ENCODE results near the gene CDC14A. TPM values are rescaled to one million over a fixed set of nuclear protein-coding genes. Genes with fewer than 3 reads are reported as not detected.
"Not testable (repeated sequence)": the region's sequence is repeated elsewhere in the genome, so short reads cannot be mapped to it uniquely, and the experiment has no call there.

The CDC14A gene
- total RNA-seq (2014; rRNA removed; shearing (Covaris generic)) = 8.0 and 8.3 TPM in 2 replicates

DNA sequence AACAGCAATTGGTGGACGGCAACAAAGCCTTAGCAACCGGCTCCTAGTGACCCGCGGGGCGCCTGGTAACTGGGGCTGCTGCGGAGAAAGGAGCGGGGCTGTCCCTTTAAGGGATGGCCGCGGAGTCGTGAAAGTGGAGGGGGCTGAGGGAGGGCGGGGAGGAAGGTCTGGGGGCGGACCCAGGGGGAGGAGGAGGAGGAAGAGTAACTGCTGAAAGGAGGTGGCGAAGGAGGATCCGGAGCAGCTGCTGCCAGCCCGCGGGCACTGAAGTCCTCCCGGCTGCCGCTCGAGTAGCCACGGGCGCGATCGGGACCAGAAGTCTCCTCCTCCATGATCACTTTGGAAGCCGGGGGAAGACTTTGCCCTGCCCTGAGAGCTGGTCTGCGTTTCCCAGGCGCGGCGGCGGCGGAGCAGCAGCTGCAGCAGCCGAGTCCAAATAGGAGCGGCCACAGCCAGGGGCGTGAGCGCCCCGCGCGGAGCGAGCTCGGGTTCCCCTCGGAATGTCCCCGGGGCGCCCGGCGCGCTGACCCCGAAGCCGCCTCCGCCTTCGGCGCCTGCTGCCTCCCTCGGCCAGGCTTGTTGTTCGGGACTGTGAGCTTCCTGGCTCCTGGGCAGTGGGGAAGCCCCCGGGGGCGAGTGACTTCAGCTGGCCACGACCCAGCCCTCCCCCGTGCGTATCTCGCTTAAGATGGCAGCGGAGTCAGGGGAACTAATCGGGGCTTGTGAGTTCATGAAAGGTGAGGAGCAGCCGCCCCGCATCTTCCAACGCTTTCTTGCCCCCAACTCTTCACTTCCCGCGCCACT, at the start of gene CDC14A:
TSS of gene CDC14A (plus strand) at position 240 of the 804 bp plus-strand sequence. CDS start at position 689, 449 bp downstream.
- peak; percentile 94 for DNase-seq (ENCODE audit: low spot score)

- no peak for DNase-seq (ENCODE audit: low spot score)
Observed at GRCh38 chr1:100302739-100303138, 49.6 kb upstream of the CDC14A start.

DNA sequence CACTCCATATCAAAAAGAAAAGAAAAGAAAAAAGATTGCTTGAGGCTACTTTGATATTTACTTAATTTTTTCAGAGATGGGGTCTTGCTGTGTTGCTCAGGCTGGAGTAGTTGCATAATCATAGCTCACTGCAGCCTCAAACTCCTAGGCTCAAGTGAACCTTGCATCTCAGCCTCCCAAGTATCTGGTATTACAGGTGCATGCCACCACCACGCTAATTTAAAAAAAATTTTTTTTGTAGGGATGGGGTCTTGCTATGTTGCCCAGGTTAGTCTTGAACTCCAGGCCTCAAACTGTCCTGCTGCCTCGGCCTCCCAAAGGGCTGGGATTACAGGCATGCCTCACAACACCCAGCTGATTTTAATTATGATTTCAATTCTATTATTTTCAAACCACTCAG, 48.1 kb upstream of the CDC14A start:
- no peak for DNase-seq (ENCODE audit: low spot score)

DNA sequence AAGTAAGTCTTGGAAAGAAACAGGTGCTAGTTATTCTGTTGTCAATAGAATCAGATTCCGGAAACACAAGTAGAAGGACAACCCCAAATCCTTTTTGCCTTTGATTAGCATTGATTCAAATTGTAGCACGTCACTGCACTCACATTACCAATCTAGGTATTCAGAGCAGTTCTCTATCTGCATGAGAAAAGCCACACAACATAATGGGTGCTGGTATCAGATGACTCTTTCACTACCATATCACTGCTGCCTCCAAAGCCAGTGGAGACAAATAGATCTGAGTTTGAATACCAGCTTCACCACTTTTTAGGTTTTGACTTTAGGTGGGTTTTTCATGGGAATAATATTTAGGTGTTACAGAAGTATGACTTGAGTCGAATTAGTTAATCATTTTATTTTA, 47.4 kb upstream of the CDC14A start:
- DNase-seq (ENCODE audit: low spot score) = no peak

DNA sequence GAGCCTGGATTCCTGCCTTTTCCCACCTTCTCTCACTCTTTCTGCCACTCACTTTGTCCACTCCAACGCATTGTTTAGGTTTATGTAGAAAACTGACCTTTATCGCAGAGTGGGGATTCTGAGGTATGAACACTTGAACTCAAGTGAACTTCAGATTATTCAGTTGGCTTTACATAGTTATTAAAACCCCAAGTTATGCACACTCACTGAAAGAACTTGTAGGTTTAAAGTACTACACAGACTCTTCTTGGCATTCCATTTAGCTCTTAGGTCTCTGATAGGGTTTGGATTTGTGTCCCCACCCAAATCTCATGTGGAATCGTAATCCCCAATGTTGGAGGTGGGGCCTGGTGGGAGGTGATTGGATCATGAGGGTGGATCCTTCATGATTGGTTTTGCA, 46.4 kb upstream of the CDC14A start:
- no peak for DNase-seq (ENCODE audit: low spot score)

GRCh38 chr1:100306735-100307313, 45.5 kb upstream of the CDC14A start:
- no peak for DNase-seq (ENCODE audit: low spot score)

DNA sequence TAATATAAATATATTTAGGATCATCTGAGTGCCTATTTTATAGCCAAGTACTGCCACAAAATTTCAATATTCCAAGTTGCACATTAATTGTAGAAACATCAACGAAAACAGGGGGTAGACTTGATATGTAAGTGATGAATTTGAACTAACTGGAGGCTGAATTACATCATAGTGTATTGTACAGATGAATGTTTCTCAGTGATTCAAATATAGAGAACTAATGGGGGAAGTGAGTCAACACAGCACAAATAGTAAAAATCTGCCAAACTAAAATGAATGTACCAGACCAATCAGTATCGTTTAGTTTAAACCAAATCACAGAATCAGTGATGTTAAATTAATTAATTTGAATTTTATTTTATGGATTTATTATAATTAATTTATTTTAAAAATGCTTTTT, 43.5 kb upstream of the CDC14A start:
- no peak for DNase-seq (ENCODE audit: low spot score)

DNA sequence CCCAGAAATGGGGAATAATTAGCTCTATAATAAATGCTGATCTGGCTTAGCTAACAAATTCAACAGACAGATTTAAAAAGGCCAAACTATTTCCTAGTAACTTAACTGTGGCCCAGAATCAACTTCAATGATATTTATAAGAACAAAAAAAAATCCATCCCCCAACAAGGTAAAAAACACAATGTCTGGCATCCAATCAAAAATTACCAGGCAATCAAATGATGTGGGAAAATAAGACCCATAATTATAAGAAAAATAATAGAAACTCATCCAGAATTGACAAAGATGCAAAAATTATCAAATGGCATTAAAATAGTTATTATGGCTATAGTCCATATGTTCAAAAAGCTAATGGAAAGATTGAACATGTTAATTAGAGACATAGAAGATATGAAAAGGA, 42.4 kb upstream of the CDC14A start:
- no peak for DNase-seq (ENCODE audit: low spot score)

- DNase-seq (ENCODE audit: low spot score) = no peak
Observed at GRCh38 chr1:100313382-100313781, 38.9 kb upstream of the CDC14A start.

DNA sequence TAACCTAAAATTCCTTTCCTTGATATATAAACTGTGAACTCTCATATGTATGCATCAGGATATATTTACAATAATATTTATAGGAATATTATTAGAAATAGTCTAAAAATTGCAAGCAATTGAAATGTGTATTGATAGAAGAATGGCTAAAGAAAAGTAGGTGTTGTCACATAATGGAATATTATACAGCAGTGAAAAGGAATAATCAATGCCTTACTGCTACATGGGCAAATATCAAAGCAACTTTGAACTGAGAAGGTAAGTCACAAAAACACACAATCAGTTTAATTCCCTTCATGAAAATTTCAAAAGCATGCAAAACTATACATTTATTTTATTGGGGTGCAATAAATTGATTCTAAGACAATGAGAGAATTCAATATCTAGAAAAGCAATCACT, 35.7 kb upstream of the CDC14A start:
- no peak for DNase-seq (ENCODE audit: low spot score)

DNA sequence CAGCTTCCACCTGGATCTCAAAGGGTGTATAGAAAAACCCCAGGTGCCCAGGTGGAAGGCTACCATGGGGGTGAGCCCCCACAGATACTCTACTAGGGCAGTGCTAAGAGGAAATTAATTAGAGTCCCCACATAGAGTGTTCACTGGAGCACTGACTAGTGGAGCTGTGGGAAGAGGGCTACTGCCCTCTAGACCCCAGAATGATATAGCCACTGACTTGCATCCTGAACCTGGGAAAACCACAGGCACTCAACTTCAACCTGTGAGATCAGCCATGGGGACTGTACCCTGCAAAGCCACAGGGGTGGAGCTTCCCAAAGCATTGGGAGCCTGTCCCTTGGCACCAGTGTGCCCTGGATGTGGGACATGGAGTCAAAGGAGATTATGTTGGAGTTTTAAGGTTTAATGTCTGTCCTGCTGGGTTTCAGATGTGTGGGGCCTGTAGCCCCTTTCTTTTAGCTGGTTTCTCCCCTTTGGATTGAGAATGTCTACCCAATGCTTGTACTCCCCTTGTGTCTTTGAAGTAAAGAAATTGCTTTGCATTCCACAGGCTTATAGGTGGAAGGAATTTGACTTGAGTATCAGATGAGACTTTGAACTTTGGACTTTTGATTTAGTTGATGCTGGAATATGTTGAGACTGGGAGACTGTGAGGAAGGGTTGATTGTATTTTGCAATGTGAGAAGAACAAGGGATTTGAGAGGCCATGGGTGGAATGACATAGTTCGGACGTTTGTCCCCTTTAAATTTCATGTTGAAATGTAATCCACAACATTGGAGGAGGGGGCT, 31.8 kb upstream of the CDC14A start:
- no peak for DNase-seq (ENCODE audit: low spot score)

DNA sequence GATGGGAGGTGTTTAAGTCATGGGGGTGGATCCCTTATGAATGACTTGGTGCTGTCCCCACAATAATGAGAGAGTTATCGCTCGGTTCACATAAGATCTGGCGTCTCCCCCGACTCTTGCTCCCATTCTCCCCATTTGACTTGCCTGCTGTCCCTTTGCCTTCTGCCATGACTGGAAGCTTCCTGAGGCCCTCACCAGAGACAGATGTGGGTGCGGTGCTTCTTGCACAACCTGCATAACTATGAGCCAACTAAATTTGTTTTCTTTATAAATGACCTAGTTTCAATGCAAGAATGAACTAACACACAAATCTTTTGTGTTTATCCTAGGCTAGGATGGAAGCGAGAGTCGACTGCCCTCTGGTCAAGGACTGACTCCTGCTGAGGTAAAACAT, 31.2 kb upstream of the CDC14A start:
- DNase-seq (ENCODE audit: low spot score) = no peak

- DNase-seq (ENCODE audit: low spot score) = no peak
Observed at GRCh38 chr1:100321506-100321905, 30.8 kb upstream of the CDC14A start.

DNA sequence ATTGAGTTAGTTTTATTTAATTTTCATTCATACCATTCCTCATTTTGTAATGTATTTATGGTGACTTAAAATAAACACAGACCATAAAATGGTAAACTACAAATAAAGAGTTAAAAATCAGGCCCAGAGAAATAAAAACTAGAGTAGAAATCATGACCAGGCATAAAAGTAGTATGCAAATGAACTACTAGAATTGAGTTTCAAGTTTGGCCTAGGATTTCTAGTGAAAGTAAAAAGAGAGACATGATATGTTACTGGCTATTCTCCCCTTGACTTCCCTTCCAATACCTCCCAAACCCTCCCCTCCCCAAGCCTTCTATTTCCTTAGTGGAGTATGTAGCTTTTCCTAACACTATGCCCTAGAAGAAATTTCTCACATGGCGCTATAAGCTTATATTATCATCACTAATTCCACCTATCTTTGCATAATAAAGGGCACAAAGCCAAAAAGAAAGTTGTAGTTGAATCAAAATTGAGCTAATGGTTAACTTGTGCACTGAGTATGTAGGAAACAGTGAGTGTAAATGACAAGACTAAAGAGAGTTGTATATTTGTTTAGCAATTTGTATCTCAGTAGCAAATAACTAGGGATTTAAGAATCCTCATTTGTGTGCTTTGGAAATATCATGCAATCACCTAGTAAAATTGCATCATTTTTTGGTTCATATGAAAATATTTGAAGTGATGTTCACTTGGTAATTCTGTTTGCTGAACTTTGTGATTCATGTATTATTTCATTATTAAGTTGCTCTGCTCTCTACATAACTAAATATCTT, 29.7 kb upstream of the CDC14A start:
- no peak for DNase-seq (ENCODE audit: low spot score)

- no peak for DNase-seq (ENCODE audit: low spot score)
Observed at GRCh38 chr1:100323419-100324106, 28.7 kb upstream of the CDC14A start.

DNA sequence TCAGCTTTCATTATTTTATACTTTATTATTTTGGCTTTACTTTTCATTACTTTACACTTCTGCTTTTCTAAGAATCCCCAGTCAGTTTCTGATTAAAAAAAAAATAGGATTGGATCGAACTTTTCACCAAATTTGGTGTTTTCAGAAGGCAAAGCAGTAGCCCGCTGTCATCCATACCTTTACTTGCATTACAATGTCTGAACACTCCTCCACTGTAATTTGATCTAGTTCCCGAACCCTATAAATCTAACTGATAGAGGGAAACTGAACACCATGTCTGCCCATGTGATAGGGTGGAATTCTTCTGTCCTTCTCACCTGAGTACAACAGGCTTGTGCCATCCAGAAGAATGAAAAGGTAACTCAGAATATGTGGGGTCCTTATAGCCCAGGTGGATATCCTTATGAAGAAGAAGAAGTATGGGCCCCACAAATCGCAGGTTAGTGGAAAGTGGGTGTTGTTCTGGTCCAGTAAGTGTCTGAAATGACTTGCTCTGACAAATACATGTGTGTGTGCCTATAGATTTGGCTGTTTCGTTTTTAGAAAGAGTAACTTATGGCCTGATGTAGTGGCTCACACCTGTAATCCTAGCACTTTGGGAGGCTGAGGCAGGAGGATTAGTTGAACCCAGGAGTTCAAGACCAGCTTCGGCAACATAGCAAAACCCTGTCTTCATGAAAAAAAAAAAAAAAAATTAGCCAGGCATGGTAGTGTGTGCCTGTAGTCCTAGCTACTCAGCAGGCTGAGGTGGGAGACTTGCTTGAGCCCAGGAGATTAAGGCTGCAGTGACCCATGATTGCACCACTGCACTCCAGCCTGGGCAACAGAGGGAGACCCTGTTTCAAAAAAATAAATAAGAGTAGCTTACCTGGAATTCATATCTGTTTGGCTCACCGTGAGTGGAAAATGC, 26.6 kb upstream of the CDC14A start:
- DNase-seq (ENCODE audit: low spot score) = no peak

- DNase-seq (ENCODE audit: low spot score) = not testable (repeated sequence)
Observed at GRCh38 chr1:100326325-100326670, 26.0 kb upstream of the CDC14A start.

DNA sequence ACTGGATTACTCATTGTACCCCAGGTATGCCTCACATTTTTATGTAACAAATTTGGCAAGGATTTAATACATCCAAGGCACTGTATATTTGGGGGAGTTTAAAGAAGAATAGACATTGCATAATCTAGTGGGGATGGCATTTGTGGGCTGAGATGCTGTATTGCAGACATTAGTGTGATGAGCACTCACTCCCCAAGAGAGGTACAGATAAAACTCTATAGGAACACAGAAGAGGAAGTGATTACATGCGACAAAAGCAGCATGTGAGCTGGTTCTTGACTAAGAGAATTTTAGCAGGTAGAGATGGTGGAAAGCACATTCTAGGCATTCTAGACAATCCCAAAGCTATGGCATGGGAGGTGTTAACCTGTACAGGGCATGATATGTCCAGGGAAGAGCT, 24.2 kb upstream of the CDC14A start:
- DNase-seq (ENCODE audit: low spot score) = no peak

DNA sequence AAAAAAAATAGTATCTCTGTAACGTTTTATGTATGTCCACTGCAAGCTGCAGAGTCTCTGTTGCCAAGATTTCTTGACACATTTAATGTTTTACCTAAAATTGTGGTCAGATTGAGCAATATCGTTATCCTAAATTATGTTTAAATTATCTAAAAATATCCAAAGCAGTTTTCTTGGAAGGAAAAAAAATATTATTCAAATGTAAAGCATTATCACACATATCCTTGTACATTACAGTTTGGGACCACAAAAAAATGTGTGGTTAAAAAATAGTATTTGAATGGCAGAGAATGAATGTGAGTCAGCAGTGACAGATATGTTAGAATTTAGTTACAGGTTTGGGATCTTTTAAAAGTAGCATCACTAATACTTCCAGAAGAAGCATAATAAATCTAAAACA, 21.2 kb upstream of the CDC14A start:
- DNase-seq (ENCODE audit: low spot score) = not testable (repeated sequence)

DNA sequence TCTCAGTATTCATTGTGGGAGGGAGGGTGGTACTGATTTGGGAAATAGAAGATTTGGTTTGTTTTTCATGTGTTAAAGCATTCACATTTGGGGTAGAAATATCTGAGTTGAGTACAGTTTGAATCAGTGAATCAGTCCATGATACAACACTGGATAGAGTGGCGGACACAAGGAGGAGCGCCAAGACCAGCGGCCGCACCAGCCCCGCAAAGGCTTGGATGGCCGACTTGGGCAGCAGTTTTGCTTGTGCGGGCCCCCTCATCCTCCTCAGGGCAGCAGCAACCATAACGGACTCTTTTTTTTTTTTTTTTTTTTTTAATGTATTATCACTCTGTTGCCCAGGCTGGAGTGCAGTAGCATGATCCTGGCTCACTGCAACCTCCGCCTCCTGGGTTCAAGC, 20.0 kb upstream of the CDC14A start:
- no peak for DNase-seq (ENCODE audit: low spot score)

Measured in A172 (cell line).